HG03520 (cell line): ENCODE data around the gene RIN1.
"Not testable (repeated sequence)": the region's sequence is repeated elsewhere in the genome, so short reads cannot be mapped to it uniquely, and the experiment has no call there.

ENCODE experiments used
- ATAC-seq: cut with Tn5 transposase; IDR thresholded peaks from one replicate; pipeline ENCODE4 v1.9.1; 2021; ENCODE audit warnings: mild to moderate bottlenecking, moderate library complexity; ENCODE audit not compliant: unreplicated experiment

RIN1 gene

GRCh38 chr11:66360406-66361073 is 24.3 kb upstream of the RIN1 start:
- no peak for ATAC-seq

- ATAC-seq = no peak
Observed at GRCh38 chr11:66359662-66360087, 23.4 kb upstream of the RIN1 start.

- ATAC-seq = not testable (repeated sequence)
Observed at GRCh38 chr11:66350560-66351235, 14.5 kb upstream of the RIN1 start.

- ATAC-seq = no peak
Observed at GRCh38 chr11:66349084-66349386, 12.8 kb upstream of the RIN1 start.

- no peak for ATAC-seq
Observed at GRCh38 chr11:66347425-66348276, 11.4 kb upstream of the RIN1 start, which contains the start of gene B4GAT1. B4GAT1 (minus strand) TSS chr11:66347629; CDS start chr11:66347545, 84 bp downstream.

- ATAC-seq = no peak
Observed at GRCh38 chr11:66346476-66347424, 10.5 kb upstream of the RIN1 start.

- peak; percentile 3 for ATAC-seq
Observed at GRCh38 chr11:66345316-66345649, 9.0 kb upstream of the RIN1 start.

- ATAC-seq = peak; percentile 67
Observed at GRCh38 chr11:66344550-66345315, 8.5 kb upstream of the RIN1 start, which contains the start of gene BRMS1. BRMS1 (minus strand) TSS chr11:66345104; CDS start chr11:66342234, 2,870 bp downstream.

- no peak for ATAC-seq
Observed at GRCh38 chr11:66343176-66343575, 6.9 kb upstream of the RIN1 start.

- no peak for ATAC-seq
Observed at GRCh38 chr11:66341502-66342126, 5.4 kb upstream of the RIN1 start.

GRCh38 chr11:66340596-66341501 is 4.6 kb upstream of the RIN1 start:
- ATAC-seq = no peak

- ATAC-seq = no peak
Observed at GRCh38 chr11:66339686-66340483, 3.7 kb upstream of the RIN1 start.

GRCh38 chr11:66339162-66339675 is 3.0 kb upstream of the RIN1 start:
- no peak for ATAC-seq

- ATAC-seq = no peak
Observed at GRCh38 chr11:66338276-66339161, 2.3 kb upstream of the RIN1 start.

GRCh38 chr11:66337103-66337899 is 1.1 kb upstream of the RIN1 start:
- no peak for ATAC-seq
